IMR-90 (cell line): ENCODE measurements around the gene MAP3K5. TPM values are rescaled to one million over a fixed set of nuclear protein-coding genes. Genes with fewer than 3 reads are reported as not detected.
A peak's percentile ranks its signal among the peaks of the same experiment; 100 is the strongest.

Source experiments
- ATAC-seq: fragments of 200-7000 bp; cut with Tn5 transposase; 2 replicates; pipeline ENCODE4 v1.9.1; 2020; ENCODE audit warnings: low read depth, mild to moderate bottlenecking, moderate library complexity
- BruUV-seq: library from RNA; stranded (reverse); fragments of 400-500 nt; replicated peaks from 2 replicates; lab custom pipeline; 2021; lab: Mats Ljungman, UMichigan
- CTCF ChIA-PET: fragments of 300-600 bp; formaldehyde crosslinking; extraction: SDS; loops from one replicate; lab custom pipeline; 2021; ENCODE audit warnings: antibody characterized with exemption; lab: Yijun Ruan, JAX
- POLR2A ChIA-PET: fragments of 300-600 bp; sonication (Branson Sonifier 250); formaldehyde crosslinking; loops from one replicate; lab custom pipeline; 2022; ENCODE audit warnings: antibody characterized with exemption; ENCODE audit not compliant: unreplicated experiment; lab: Charles Lee
- DNase-seq: peaks from one replicate; pipeline ENCODE4 v3.0.0; 2013
- H2AFZ ChIP-seq: replicated peaks from 2 replicates; pipeline ENCODE3; 2013; ENCODE audit warnings: low read length, mild to moderate bottlenecking; ENCODE audit not compliant: poor library complexity
- H2AK5ac ChIP-seq: 2 replicates; pipeline ENCODE4 v1.6.1; 2013; ENCODE audit warnings: low read depth, low read length, inconsistent platforms
- H2AK9ac ChIP-seq: replicated peaks from 2 replicates; pipeline ENCODE3; 2013; ENCODE audit warnings: mild to moderate bottlenecking, low read depth, low read length, moderate library complexity; ENCODE audit not compliant: poor library complexity
- H2BK120ac ChIP-seq: 2 replicates; pipeline ENCODE4 v1.6.1; 2013; ENCODE audit warnings: low read depth, low read length, inconsistent platforms
- H2BK15ac ChIP-seq: 3 replicates; pipeline ENCODE4 v1.6.1; 2013; ENCODE audit warnings: low read depth, low read length, inconsistent platforms
- H2BK20ac ChIP-seq: 2 replicates; pipeline ENCODE4 v1.6.1; 2013; ENCODE audit warnings: low read depth, mild to moderate bottlenecking, inconsistent platforms, low read length, moderate library complexity
- H2BK5ac ChIP-seq: 2 replicates; pipeline ENCODE4 v1.6.1; 2013; ENCODE audit warnings: mild to moderate bottlenecking, low read depth, low read length, inconsistent platforms; ENCODE audit not compliant: poor library complexity, severe bottlenecking
- H3K14ac ChIP-seq: replicated peaks from 2 replicates; pipeline ENCODE4 v1.6.1; 2013; ENCODE audit warnings: low read depth, low read length, inconsistent platforms
- H3K18ac ChIP-seq: 2 replicates; pipeline ENCODE4 v1.6.1; 2013; ENCODE audit warnings: low read depth, low read length, control low read depth
- H3K23ac ChIP-seq: 2 replicates; pipeline ENCODE4 v1.6.1; 2013; ENCODE audit warnings: low read depth, low read length, inconsistent platforms
- H3K27ac ChIP-seq: 2 replicates; pipeline ENCODE4 v1.5.1; 2013; ENCODE audit warnings: mild to moderate bottlenecking, control low read depth, low read length; ENCODE audit not compliant: insufficient read depth
- H3K27me3 ChIP-seq: 2 replicates; pipeline ENCODE4 v1.6.1; 2013; ENCODE audit warnings: low read length; ENCODE audit not compliant: control insufficient read depth, insufficient read depth
- H3K36me3 ChIP-seq: 2 replicates; pipeline ENCODE4 v1.6.1; 2013; ENCODE audit warnings: low read length, mixed read lengths; ENCODE audit not compliant: control insufficient read depth, insufficient read depth
- H3K4ac ChIP-seq: 2 replicates; pipeline ENCODE4 v1.6.1; 2013; ENCODE audit warnings: low read depth, low read length, inconsistent platforms
- H3K4me1 ChIP-seq: 2 replicates; pipeline ENCODE4 v1.6.1; 2013; ENCODE audit warnings: low read length, mixed read lengths; ENCODE audit not compliant: control insufficient read depth, insufficient read depth
- H3K4me2 ChIP-seq: 2 replicates; pipeline ENCODE4 v1.6.1; 2013; ENCODE audit warnings: low read depth, mild to moderate bottlenecking, control low read depth, low read length, moderate library complexity
- H3K4me3 ChIP-seq: 2 replicates; pipeline ENCODE4 v1.5.1; 2013; ENCODE audit warnings: low read depth, mild to moderate bottlenecking, control low read depth, low read length, moderate library complexity; ENCODE audit not compliant: insufficient read depth
- H3K56ac ChIP-seq: 2 replicates; pipeline ENCODE4 v1.6.1; 2013; ENCODE audit warnings: low read length, inconsistent platforms; ENCODE audit not compliant: insufficient read depth; ENCODE audit errors: extremely low read depth
- H3K79me1 ChIP-seq, 2 experiments: 2 replicates each; pipeline ENCODE4 v1.6.1; 2013; ENCODE audit warnings: low read length in 2 of 2, inconsistent platforms in 1 of 2, low read depth in 1 of 2
- H3K9ac ChIP-seq: 2 replicates; pipeline ENCODE4 v1.6.1; 2013; ENCODE audit warnings: low read depth, low read length, control low read depth
- H3K9me1 ChIP-seq: 2 replicates; pipeline ENCODE4 v1.6.1; 2013; ENCODE audit warnings: low read length, inconsistent platforms; ENCODE audit not compliant: insufficient read depth
- H3K9me3 ChIP-seq: 2 replicates; pipeline ENCODE4 v1.6.1; 2013; ENCODE audit warnings: low read length; ENCODE audit not compliant: control insufficient read depth, insufficient read depth
- H4K20me1 ChIP-seq: 2 replicates; pipeline ENCODE4 v1.6.1; 2013; ENCODE audit warnings: low read length, inconsistent platforms; ENCODE audit not compliant: insufficient read depth
- H4K5ac ChIP-seq: 2 replicates; pipeline ENCODE4 v1.6.1; 2013; ENCODE audit warnings: mild to moderate bottlenecking, low read depth, low read length, control low read depth
- H4K8ac ChIP-seq, 2 experiments: 2 replicates each; pipeline ENCODE4 v1.6.1; 2013; ENCODE audit warnings: low read depth in 2 of 2, low read length in 2 of 2, control low read depth in 1 of 2, inconsistent platforms in 1 of 2
- H4K91ac ChIP-seq: 2 replicates; pipeline ENCODE4 v1.6.1; 2013; ENCODE audit warnings: low read depth, low read length, inconsistent platforms; ENCODE audit not compliant: insufficient read depth
- BHLHE40 ChIP-seq: fragments of 150-350 bp; IDR thresholded peaks from 2 replicates; pipeline ENCODE4 v1.6.1; 2016; ENCODE audit warnings: mild to moderate bottlenecking, low read depth, low read length
- CEBPB ChIP-seq: IDR thresholded peaks from 2 replicates; pipeline ENCODE4 v1.6.1; 2012; ENCODE audit warnings: low read depth, low read length, improper control_type of control experiment
- CHD1 ChIP-seq: IDR thresholded peaks from 2 replicates; pipeline ENCODE4 v1.6.1; 2012; ENCODE audit warnings: low read depth, low read length, improper control_type of control experiment
- MAFK ChIP-seq: IDR thresholded peaks from 2 replicates; pipeline ENCODE4 v1.6.1; 2012; ENCODE audit warnings: low read depth, low read length, improper control_type of control experiment
- MAZ ChIP-seq: IDR thresholded peaks from 2 replicates; pipeline ENCODE4 v1.6.1; 2012; ENCODE audit warnings: low read depth, mild to moderate bottlenecking, low read length, improper control_type of control experiment, moderate library complexity, borderline replicate concordance
- MXI1 ChIP-seq: IDR thresholded peaks from 2 replicates; pipeline ENCODE4 v1.6.1; 2012; ENCODE audit warnings: low read depth, mild to moderate bottlenecking, low read length, moderate library complexity, borderline replicate concordance
- NFE2L2 ChIP-seq: fragments of 150-350 bp; IDR thresholded peaks from 2 replicates; pipeline ENCODE4 v1.6.1; 2016; ENCODE audit warnings: low read depth, mild to moderate bottlenecking, low read length
- RAD21 ChIP-seq: IDR thresholded peaks from 2 replicates; pipeline ENCODE4 v1.6.1; 2012; ENCODE audit warnings: low read length, improper control_type of control experiment
- RCOR1 ChIP-seq: IDR thresholded peaks from 2 replicates; pipeline ENCODE4 v1.6.1; 2012; ENCODE audit warnings: mild to moderate bottlenecking, low read length, improper control_type of control experiment; ENCODE audit not compliant: insufficient replicate concordance
- RFX5 ChIP-seq: IDR thresholded peaks from 2 replicates; pipeline ENCODE4 v1.8.0; 2012; ENCODE audit warnings: low read depth, mild to moderate bottlenecking, low read length, moderate library complexity
- SMC3 ChIP-seq: fragments of 150-350 bp; IDR thresholded peaks from 2 replicates; pipeline ENCODE4 v1.6.1; 2016; ENCODE audit warnings: low read depth, mild to moderate bottlenecking, antibody characterized with exemption, low read length, moderate library complexity
- WGBS, 2 experiments: methylation state at CpG; one replicate each; pipeline versions ENCODE4 v1.1.5 to v1.1.7; 2013; ENCODE audit warnings: missing lambda C conversion rate in 2 of 2; ENCODE audit not compliant: insufficient read length in 1 of 2; ENCODE audit errors: extremely low coverage in 2 of 2; 5-methylcytosine and 5-hydroxymethylcytosine counted together
- dilution Hi-C: fragments of 300-500 bp; cut with HindIII; formaldehyde crosslinking; loops from one replicate; pipeline ENCODE4 v1.14.3; 2018; ENCODE audit warnings: low sequenced_read_pairs; ENCODE audit not compliant: unreplicated experiment
- in situ Hi-C: fragments of 300-500 bp; cut with MboI; formaldehyde crosslinking; loops from 3 replicates; pipeline ENCODE4 v1.14.3; 2019; ENCODE audit warnings: low sequenced_read_pairs, inconsistent platforms, mixed read lengths
- intact Hi-C: fragments of 100-400 bp; cut with micrococcal nuclease; formaldehyde crosslinking; loops from 2 replicates; pipeline ENCODE4 v1.10.0; 2022
- polyA plus RNA-seq, 3 experiments: library from polyadenylated mRNA; depleted of rRNA; stranded (reverse); fragments of >200 nt; gene quantifications; 2 replicates each; pipeline ENCODE4 v1.2.3, GENCODE V29; 2012; ENCODE audit warnings: low replicate concordance in 1 of 3
- total RNA-seq: library from RNA; depleted of rRNA; stranded (reverse); fragments of >200 nt; gene quantifications from 2 replicates; pipeline ENCODE4 v1.2.3, GENCODE V29; 2012
- TF ChIP-seq, protein P1 (sequence below): fragments of 150-350 bp; IDR thresholded peaks from 2 replicates; pipeline ENCODE4 v1.6.1; 2016; ENCODE audit warnings: low read depth, mild to moderate bottlenecking, low read length, moderate library complexity, borderline replicate concordance
- TF ChIP-seq, protein P2 (sequence below): conservative IDR thresholded peaks from 2 replicates; pipeline ENCODE4 v1.5.1; 2012; ENCODE audit warnings: mild to moderate bottlenecking, low read depth, low read length, improper control_type of control experiment
- TF ChIP-seq, protein P3 (sequence below): fragments of 150-350 bp; IDR thresholded peaks from 2 replicates; pipeline ENCODE4 v1.6.1; 2017; ENCODE audit warnings: mild to moderate bottlenecking, antibody characterized with exemption, low read length, low read depth

Gene MAP3K5
- total and polyA plus RNA-seq, 2 of the 4 experiments (the other 2 are of a cell fraction) = 5.4 to 17.6 TPM

DNA sequence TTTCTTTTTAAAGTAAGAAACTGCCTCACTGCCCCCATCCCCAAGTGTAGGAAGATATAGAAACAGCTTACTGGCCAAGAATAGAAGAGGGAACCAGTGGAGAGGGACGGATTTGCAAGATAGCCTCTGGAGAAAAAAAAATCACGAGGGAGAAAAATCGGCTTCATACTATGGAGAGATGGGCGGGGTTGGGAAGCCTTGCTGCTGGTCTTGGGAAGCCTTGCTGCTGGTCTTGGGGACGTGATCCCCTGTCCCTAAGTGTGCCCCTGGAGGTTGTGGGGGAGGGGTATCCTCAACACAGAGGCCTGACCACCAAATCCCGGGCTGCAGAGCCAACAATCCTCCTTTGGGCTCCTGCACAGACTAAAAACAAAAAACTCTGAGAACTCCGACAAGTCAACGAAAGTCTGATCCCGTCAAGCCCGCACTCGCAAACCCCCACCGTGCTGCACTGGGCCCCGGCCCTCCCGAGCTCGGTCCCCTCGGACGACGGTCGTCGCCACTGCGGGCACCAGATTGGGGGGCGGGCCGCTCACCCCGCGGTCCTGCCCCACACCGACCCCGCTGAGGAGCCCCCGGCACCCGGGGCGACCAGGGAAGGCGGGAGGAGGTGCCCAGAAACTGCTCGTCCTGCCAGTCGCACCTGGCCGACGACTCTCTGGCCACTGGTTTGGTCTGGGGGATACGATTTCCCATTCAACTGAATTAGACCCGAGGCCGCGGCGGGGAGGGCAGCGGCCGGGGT lies 242.8 kb downstream of the MAP3K5 start:
- DNase-seq (no peak), ATAC-seq (peak; percentile 8; the same call in 1 of the 2 replicates)
- Histone ChIP-seq H3K23ac (no peak overlapping the region), H4K91ac (no peak overlapping the region), H2AK9ac (no peak overlapping the region), H3K27me3 (peaks cover 37% of the 10 kb centered on the region), H2BK20ac (no peak overlapping the region), H2AFZ (peak overlapping the region; percentile 91), H3K18ac (no peak overlapping the region), H2AK5ac (no peak overlapping the region), H3K9ac (no peak overlapping the region), H3K79me1 (no peaks in the 10 kb centered on the region), H3K36me3 (no peaks in the 10 kb centered on the region; the same call in 1 of the 2 replicates), H3K4ac (no peak overlapping the region), H3K9me3 (no peaks in the 10 kb centered on the region), H3K4me2 (peak overlapping the region; percentile 64), H2BK5ac (no peak overlapping the region), H3K4me1 (peaks cover 3% of the 10 kb centered on the region; the same call in 1 of the 2 replicates), H4K5ac (no peak overlapping the region), H4K8ac (no peak overlapping the region), H3K4me3 (peak overlapping the region; percentile 72), H2BK120ac (no peak overlapping the region), H3K9me1 (no peaks in the 10 kb centered on the region), H3K14ac (no peak overlapping the region), H3K56ac (no peak overlapping the region), H4K20me1 (no peaks in the 10 kb centered on the region), H2BK15ac (no peak overlapping the region), H3K27ac (no peak overlapping the region)
- in situ Hi-C loops = loop anchor here (25.0 kb wide), 1 partner anchor 1087 kb away; no protein-coding TSS in a partner anchor
- dilution Hi-C loops = no loop called here
- ChIA-PET POLR2A (no interaction called here), CTCF (interaction anchor here (0.6 to 1.3 kb wide), 7 partner anchors 8 to 372 kb away, joined by 3 to 8 read pairs (median 3); no protein-coding TSS in a partner anchor)
- intact Hi-C loops = loop anchor here (5.0 to 10.0 kb wide), 4 partner anchors 195 to 1097 kb away; partner anchors contain the start of gene MTFR2
- no TSS peak for BruUV-seq
- WGBS, 2 experiments = 8% methylated on average over 14 of the region's 42 CpGs; no CpG with 5 or more reads in 1 of the 2 experiments
- TF ChIP-seq BHLHE40 (no peak), MAZ (no peak), SMC3 (no peak), RCOR1 (no peak), RFX5 (no peak), MXI1 (no peak), CHD1 (no peak), NFE2L2 (no peak), RAD21 (no peak), MAFK (no peak), CEBPB (no peak)
- TF ChIP-seq, protein P1, sequence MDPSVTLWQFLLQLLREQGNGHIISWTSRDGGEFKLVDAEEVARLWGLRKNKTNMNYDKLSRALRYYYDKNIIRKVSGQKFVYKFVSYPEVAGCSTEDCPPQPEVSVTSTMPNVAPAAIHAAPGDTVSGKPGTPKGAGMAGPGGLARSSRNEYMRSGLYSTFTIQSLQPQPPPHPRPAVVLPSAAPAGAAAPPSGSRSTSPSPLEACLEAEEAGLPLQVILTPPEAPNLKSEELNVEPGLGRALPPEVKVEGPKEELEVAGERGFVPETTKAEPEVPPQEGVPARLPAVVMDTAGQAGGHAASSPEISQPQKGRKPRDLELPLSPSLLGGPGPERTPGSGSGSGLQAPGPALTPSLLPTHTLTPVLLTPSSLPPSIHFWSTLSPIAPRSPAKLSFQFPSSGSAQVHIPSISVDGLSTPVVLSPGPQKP = no peak
- TF ChIP-seq, protein P2, sequence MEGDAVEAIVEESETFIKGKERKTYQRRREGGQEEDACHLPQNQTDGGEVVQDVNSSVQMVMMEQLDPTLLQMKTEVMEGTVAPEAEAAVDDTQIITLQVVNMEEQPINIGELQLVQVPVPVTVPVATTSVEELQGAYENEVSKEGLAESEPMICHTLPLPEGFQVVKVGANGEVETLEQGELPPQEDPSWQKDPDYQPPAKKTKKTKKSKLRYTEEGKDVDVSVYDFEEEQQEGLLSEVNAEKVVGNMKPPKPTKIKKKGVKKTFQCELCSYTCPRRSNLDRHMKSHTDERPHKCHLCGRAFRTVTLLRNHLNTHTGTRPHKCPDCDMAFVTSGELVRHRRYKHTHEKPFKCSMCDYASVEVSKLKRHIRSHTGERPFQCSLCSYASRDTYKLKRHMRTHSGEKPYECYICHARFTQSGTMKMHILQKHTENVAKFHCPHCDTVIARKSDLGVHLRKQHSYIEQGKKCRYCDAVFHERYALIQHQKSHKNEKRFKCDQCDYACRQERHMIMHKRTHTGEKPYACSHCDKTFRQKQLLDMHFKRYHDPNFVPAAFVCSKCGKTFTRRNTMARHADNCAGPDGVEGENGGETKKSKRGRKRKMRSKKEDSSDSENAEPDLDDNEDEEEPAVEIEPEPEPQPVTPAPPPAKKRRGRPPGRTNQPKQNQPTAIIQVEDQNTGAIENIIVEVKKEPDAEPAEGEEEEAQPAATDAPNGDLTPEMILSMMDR = no peak
- TF ChIP-seq, protein P3, sequence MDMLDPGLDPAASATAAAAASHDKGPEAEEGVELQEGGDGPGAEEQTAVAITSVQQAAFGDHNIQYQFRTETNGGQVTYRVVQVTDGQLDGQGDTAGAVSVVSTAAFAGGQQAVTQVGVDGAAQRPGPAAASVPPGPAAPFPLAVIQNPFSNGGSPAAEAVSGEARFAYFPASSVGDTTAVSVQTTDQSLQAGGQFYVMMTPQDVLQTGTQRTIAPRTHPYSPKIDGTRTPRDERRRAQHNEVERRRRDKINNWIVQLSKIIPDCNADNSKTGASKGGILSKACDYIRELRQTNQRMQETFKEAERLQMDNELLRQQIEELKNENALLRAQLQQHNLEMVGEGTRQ = no peak
